GM21576 (cell line): ENCODE measurements around the gene MED29.

Experiments
- ATAC-seq: cut with Tn5 transposase; IDR thresholded peaks from one replicate; pipeline ENCODE4 v1.9.1; 2021; ENCODE audit warnings: mild to moderate bottlenecking, moderate library complexity; ENCODE audit not compliant: unreplicated experiment

Gene MED29

GRCh38 chr19:39390751-39391437 is at the start of gene MED29, which contains the start of gene PAF1:
Gene MED29 (plus strand): TSS chr19:39391378. CDS start chr19:39391423, 45 bp downstream.
Gene PAF1 (minus strand): TSS chr19:39391106. CDS start chr19:39390864, 242 bp downstream.
- ATAC-seq: peak; percentile 84

GRCh38 chr19:39341719-39342604 is 49.2 kb upstream of the MED29 start, which contains the start of gene SAMD4B:
Gene SAMD4B (plus strand): TSS chr19:39342421. CDS start chr19:39356894, 14,473 bp downstream.
- ATAC-seq: peak; percentile 88

GRCh38 chr19:39342647-39343305 is 48.4 kb upstream of the MED29 start:
- no peak for ATAC-seq

GRCh38 chr19:39345956-39346355 is 45.2 kb upstream of the MED29 start:
- ATAC-seq: no peak

- ATAC-seq: no peak
These were observed 43.6 kb upstream of the MED29 start for GRCh38 chr19:39347332-39348164.

GRCh38 chr19:39349326-39349725 is 41.9 kb upstream of the MED29 start:
- no peak for ATAC-seq

- ATAC-seq: no peak
These were observed 41.0 kb upstream of the MED29 start for GRCh38 chr19:39350156-39350555.

- peak; percentile 49 for ATAC-seq
These were observed 39.6 kb upstream of the MED29 start for GRCh38 chr19:39351537-39352064.

GRCh38 chr19:39352381-39353255 is 38.6 kb upstream of the MED29 start:
- no peak for ATAC-seq

- ATAC-seq: no peak
These were observed 35.9 kb upstream of the MED29 start for GRCh38 chr19:39355253-39355652.

- ATAC-seq: no peak
These were observed 35.1 kb upstream of the MED29 start for GRCh38 chr19:39356073-39356472.

GRCh38 chr19:39356647-39357046 is 34.5 kb upstream of the MED29 start:
- ATAC-seq: no peak

GRCh38 chr19:39359026-39359425 is 32.2 kb upstream of the MED29 start:
- no peak for ATAC-seq

GRCh38 chr19:39360599-39360998 is 30.6 kb upstream of the MED29 start:
- ATAC-seq: no peak

GRCh38 chr19:39362682-39363657 is 28.2 kb upstream of the MED29 start:
- no peak for ATAC-seq

- ATAC-seq: no peak
These were observed 27.2 kb upstream of the MED29 start for GRCh38 chr19:39363901-39364457.

- no peak for ATAC-seq
These were observed 25.6 kb upstream of the MED29 start for GRCh38 chr19:39365531-39365930.

GRCh38 chr19:39369200-39369599 is 22.0 kb upstream of the MED29 start:
- ATAC-seq: no peak
